ENCODE data around the gene MRGPRF. TPM values are rescaled to one million over a fixed set of nuclear protein-coding genes. Genes with fewer than 3 reads are reported as not detected.

The MRGPRF gene
- total and polyA plus RNA-seq, 7 donors = 1.7 to 3.8 (median 2.7) TPM

- DNase-seq (peak in 1 of 2 donors; percentile 35), ATAC-seq (no peak)
- no peaks in the 10 kb centered on the region for H3K36me3 ChIP-seq (ENCODE audit: insufficient read depth in 1 of 2, low read depth in 1 of 2)
- H3K9me3 ChIP-seq = peaks cover 4% of the 10 kb centered on the region
- no peaks in the 10 kb centered on the region for H3K4me1 ChIP-seq
- 58 to 64% (median 59%) methylated on average over 24 to 25 of the region's 25 CpGs for WGBS, 3 donors
- no peak for TF ChIP-seq CTCF (IDR thresholded peaks at IDR 0.05)
- no peak overlapping the region for H3K27ac ChIP-seq
- H3K27me3 ChIP-seq (ENCODE audit: insufficient read depth in 3 of 3, low read length in 2 of 3) = peaks cover 0 to 13% (median 3%) of the 10 kb centered on the region in 3 donors
- H3K4me3 ChIP-seq = no peak overlapping the region
- intact Hi-C loops (cut with DNase I) = no loop called here
Observed at GRCh38 chr11:68960294-68961071, 52.6 kb downstream of the MRGPRF start.

- ATAC-seq (no peak), DNase-seq (peak in 1 of 2 donors; percentile 33)
- 76 to 78% (median 77%) methylated on average over 27 to 31 of the region's 31 CpGs for WGBS, 3 donors
- intact Hi-C loops (cut with DNase I) = no loop called here
- Histone ChIP-seq H3K27ac (no peak overlapping the region), H3K36me3 (ENCODE audit: insufficient read depth in 1 of 2, low read depth in 1 of 2) (no peaks in the 10 kb centered on the region), H3K27me3 (ENCODE audit: insufficient read depth in 3 of 3, low read length in 2 of 3) (peaks cover 0 to 13% (median 3%) of the 10 kb centered on the region in 3 donors), H3K4me3 (no peak overlapping the region), H3K4me1 (no peaks in the 10 kb centered on the region), H3K9me3 (peaks cover 4% of the 10 kb centered on the region)
- no peak for TF ChIP-seq CTCF (IDR thresholded peaks at IDR 0.05)
Observed at GRCh38 chr11:68959465-68960293, 53.4 kb downstream of the MRGPRF start.

GRCh38 chr11:68958211-68958610, 54.8 kb downstream of the MRGPRF start:
- DNase-seq = peak in 1 of 2 donors; percentile 32
- Histone ChIP-seq H3K9me3 (peaks cover 4% of the 10 kb centered on the region), H3K4me1 (no peaks in the 10 kb centered on the region), H3K27me3 (ENCODE audit: insufficient read depth in 3 of 3, low read length in 2 of 3) (peaks cover 0 to 13% (median 3%) of the 10 kb centered on the region in 3 donors), H3K4me3 (no peak overlapping the region), H3K36me3 (ENCODE audit: insufficient read depth in 1 of 2, low read depth in 1 of 2) (no peaks in the 10 kb centered on the region), H3K27ac (no peak overlapping the region)
- 84 to 87% (median 86%) methylated on average over 9 of the region's 9 CpGs for WGBS, 3 donors
- TF ChIP-seq CTCF (IDR thresholded peaks at IDR 0.05) = no peak
- intact Hi-C loops (cut with DNase I) = no loop called here
- no peak for ATAC-seq

GRCh38 chr11:68956547-68957254, 56.3 kb downstream of the MRGPRF start:
- no peak overlapping the region for H3K27ac ChIP-seq
- intact Hi-C loops (cut with DNase I) = loop anchor here in 1 of 2 donors (2.0 kb wide), 1 partner anchor 20 kb away; no protein-coding TSS in a partner anchor
- no peaks in the 10 kb centered on the region for H3K36me3 ChIP-seq (ENCODE audit: insufficient read depth in 1 of 2, low read depth in 1 of 2)
- peaks cover 0 to 8% (median 0%) of the 10 kb centered on the region in 3 donors for H3K27me3 ChIP-seq (ENCODE audit: insufficient read depth in 3 of 3, low read length in 2 of 3)
- ATAC-seq = no peak
- 64 to 68% (median 64%) methylated on average over 12 of the region's 12 CpGs for WGBS, 3 donors
- no peak for TF ChIP-seq CTCF (IDR thresholded peaks at IDR 0.05)
- no peaks in the 10 kb centered on the region for H3K4me1 ChIP-seq
- H3K4me3 ChIP-seq = no peak overlapping the region
- peaks cover 4% of the 10 kb centered on the region for H3K9me3 ChIP-seq
- DNase-seq = peak in 1 of 2 donors; percentile 26

Data from psoas muscle (tissue), 8 donors.